ENCODE data around the gene ANKRD63.

DNA sequence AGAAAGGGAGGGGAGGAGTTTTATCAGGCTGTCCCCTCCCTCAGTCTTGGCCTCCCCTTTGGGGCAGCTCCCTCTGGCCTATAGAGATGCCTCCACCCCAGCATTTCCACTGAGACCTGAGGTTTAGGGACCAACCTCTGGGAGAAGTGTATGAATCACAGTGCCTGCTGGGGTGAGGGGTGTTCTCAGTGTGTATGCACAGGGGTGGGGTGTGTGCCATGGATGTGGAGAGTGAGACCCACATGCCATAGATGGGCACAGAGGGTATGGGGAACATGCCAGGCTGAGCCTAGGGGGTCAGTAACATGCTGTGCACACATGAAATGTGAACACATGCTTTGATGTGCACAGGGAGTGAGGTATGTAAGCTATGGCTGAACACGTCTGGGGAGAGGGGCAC is 12.4 kb upstream of the ANKRD63 start:
- TF ChIP-seq, protein P1, sequence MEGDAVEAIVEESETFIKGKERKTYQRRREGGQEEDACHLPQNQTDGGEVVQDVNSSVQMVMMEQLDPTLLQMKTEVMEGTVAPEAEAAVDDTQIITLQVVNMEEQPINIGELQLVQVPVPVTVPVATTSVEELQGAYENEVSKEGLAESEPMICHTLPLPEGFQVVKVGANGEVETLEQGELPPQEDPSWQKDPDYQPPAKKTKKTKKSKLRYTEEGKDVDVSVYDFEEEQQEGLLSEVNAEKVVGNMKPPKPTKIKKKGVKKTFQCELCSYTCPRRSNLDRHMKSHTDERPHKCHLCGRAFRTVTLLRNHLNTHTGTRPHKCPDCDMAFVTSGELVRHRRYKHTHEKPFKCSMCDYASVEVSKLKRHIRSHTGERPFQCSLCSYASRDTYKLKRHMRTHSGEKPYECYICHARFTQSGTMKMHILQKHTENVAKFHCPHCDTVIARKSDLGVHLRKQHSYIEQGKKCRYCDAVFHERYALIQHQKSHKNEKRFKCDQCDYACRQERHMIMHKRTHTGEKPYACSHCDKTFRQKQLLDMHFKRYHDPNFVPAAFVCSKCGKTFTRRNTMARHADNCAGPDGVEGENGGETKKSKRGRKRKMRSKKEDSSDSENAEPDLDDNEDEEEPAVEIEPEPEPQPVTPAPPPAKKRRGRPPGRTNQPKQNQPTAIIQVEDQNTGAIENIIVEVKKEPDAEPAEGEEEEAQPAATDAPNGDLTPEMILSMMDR (IDR thresholded peaks at IDR 0.05; ENCODE audit: low read depth, low read length, missing input control): no peak
- TF ChIP-seq EGR1 (IDR thresholded peaks at IDR 0.05; ENCODE audit: low read depth in 2 of 2) (no peak), FOXA1 (IDR thresholded peaks at IDR 0.05) (no peak), YY1 (IDR thresholded peaks at IDR 0.05) (no peak), RAD21 (IDR thresholded peaks at IDR 0.05) (no peak), GABPA (IDR thresholded peaks at IDR 0.05 in 1 of 2, conservative IDR thresholded peaks at IDR 0.05 in 1 of 2) (no peak), NR2F2 (IDR thresholded peaks at IDR 0.05) (no peak), JUND (IDR thresholded peaks at IDR 0.05) (no peak)
